HG03196 (cell line): ENCODE data around the gene RREB1.
"Not testable (repeated sequence)": the region's sequence is repeated elsewhere in the genome, so short reads cannot be mapped to it uniquely, and the experiment has no call there.

Experiments used
- ATAC-seq: cut with Tn5 transposase; IDR thresholded peaks from one replicate; pipeline ENCODE4 v1.9.1; 2021; ENCODE audit not compliant: unreplicated experiment

RREB1 gene

GRCh38 chr6:7258231-7258763, 150.5 kb downstream of the RREB1 start:
- ATAC-seq: no peak

GRCh38 chr6:7260291-7261031, 152.7 kb downstream of the RREB1 start:
- ATAC-seq: no peak

- ATAC-seq: no peak
These were observed 153.5 kb downstream of the RREB1 start for GRCh38 chr6:7261032-7261841.

DNA sequence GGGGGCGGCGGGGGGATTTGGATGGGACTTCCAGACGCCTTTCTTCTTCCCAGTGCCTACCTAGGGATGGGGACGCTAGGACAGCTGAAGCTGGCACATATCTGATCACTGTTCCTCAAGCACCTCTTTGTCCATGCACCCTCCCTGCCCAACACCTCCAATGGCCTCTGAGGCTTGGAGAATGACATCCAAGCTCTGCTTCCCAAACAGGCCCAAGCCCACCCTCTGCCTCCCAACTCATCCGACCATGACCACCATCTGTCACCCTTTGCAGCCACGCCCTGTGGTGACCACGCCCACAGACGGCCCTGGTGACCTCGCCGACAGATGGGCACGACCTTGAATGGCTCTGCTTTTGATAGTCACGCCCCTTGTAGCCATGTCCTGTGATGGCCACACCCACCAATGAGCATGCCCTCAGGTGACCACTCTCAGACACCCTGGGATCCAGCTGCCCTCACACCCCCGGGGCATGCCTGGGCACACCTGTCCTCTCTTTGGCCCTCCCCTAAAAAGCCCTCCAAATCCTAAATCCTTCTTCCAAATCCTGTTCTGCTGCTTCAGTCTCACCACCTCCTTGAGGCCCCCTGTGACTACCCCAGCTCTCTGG, 154.2 kb downstream of the RREB1 start:
- ATAC-seq: no peak

GRCh38 chr6:7262746-7263518, 155.2 kb downstream of the RREB1 start:
- ATAC-seq: no peak

GRCh38 chr6:7263519-7263805, 155.7 kb downstream of the RREB1 start:
- not testable (repeated sequence) for ATAC-seq

GRCh38 chr6:7264041-7264440, 156.3 kb downstream of the RREB1 start:
- ATAC-seq: no peak

DNA sequence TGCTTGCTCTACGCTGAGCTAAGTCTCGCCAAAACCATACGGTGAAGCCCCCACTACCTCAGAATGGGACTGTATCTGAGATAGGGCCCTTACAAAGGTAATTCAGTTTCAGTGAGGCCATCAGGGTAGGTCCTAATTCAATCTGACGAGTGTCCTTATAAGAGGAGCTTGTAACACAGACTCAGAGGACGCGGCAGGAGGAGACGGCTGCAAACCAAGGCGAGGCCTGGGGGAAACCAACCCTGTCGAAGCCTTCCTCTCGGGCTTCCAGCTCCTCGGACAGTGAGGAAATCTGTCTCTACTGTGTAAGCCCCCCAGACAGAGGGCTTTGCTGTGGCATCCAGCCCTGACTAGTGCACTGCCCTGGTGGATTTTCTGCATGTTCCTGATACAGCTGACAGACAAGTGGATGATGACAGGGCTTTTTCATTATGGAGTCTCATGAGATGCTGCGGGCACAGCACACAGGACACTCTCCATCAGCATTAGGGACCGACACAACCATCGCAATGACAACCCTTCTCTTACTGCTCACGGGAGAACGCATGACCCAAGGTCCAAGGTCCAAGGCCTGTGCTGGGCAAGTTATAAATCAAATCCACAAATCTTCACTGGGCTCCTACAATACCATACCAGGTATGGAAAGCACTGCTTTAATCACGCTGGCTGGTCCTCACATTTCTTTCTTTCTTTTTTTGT, 157.1 kb downstream of the RREB1 start:
- ATAC-seq: no peak

DNA sequence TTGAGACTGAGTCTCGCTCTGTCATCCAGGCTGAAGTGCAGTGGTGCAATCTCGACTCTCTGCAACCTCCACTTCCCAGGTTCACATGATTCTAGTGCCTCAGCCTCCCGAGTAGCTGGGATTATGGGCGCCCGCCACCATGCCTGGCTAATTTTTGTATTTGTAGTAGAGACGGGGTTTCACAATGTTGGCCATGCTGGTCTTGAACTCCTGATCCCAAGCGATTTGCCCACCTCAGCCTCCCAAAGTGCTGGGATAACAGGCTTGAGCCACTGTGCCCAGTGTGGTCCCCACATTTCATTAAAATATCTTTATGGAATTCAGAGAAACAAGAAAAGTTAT, 157.6 kb downstream of the RREB1 start:
- ATAC-seq: not testable (repeated sequence)

DNA sequence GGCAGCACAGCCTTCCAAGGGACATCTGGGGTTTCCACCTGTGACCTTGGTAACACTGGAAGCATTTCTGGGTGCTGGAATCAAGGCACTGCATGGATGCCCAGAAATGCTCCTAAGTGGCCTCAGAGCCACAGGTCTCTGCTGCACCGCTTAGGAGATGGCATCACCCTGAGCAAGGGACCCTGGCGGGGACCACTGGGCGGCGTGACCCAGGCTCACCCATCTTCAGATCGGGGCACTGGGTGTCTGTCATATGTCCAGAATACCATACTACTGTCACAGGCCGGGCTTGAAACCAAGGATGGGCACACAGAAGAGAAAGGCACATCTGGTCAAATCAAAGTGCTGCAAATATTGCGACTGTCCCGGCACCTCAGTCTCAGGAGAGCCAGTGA, 159.3 kb downstream of the RREB1 start:
- no peak for ATAC-seq

GRCh38 chr6:7267466-7268091, 159.8 kb downstream of the RREB1 start:
- ATAC-seq: no peak

DNA sequence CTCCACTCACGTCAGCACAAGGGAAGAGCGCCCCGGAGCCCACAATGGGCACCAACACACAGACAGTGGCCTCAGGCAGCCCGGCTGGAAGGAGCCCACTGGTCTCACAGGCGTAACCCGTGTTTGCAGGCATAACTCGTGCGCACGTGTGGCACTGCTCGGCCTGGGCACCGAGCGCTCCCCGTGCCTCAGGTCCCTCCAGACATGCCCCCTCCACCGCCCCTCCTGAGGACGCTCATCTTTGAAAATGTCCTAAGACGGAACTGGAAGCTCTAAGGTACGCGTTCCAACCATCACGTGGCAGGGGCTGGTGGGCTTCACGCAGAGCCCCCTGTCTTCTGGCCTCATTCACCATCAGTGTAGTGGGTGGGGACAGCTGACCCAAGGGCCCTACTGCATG, 160.6 kb downstream of the RREB1 start:
- no peak for ATAC-seq

DNA sequence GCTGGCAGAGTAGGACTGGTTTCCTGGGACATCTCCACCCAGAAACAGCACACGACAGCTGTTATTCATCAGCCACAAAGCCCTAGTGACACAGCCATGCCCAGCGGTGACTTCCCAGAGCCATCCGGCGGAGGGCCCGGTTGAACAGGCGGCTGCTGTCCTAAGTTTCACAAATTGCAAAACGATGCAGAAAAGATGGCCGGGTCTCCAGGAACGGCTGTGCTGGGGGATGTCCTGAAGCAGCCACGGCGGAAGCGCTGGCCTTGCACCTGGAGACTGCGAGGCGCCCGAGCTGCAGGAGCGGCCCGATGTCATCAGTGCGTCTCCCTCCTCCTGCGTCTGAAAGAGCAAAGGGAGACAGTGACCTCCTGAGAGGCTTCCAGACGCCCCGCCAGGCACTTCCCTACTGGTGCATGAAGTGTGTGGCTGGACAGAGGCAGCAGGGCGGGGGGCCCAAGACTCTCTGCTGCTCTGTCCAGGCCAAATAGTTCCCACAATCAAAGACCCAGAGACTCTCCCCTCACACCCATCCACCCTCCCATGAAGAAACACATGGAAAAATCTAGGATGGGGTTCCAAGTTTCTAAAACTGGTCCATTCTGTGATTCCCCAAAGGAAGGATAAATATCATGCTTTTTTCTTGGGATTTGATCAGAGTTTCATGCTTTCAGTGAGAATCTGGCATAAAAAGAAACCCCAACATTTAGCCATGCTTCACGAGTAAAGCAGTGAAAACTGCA, 161.2 kb downstream of the RREB1 start:
- no peak for ATAC-seq

DNA sequence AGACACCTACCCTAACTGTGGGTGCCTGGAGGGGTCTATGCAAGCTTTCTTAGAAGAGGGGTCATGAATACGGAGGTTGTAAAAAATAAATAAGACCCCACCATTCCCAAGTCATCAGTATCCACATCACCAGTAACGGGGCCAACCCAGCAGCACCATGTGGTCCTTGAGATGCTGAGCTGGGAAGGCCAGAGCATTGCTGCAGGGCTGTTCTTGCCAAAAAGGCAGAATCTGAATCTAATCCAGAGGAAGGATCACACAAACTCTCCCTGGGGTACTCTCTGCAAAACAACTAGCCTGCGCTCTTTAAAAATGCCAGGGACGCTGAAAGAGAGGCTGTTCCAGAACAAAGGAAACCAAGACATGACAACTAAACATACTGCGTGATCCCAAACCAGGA, 162.1 kb downstream of the RREB1 start:
- no peak for ATAC-seq

DNA sequence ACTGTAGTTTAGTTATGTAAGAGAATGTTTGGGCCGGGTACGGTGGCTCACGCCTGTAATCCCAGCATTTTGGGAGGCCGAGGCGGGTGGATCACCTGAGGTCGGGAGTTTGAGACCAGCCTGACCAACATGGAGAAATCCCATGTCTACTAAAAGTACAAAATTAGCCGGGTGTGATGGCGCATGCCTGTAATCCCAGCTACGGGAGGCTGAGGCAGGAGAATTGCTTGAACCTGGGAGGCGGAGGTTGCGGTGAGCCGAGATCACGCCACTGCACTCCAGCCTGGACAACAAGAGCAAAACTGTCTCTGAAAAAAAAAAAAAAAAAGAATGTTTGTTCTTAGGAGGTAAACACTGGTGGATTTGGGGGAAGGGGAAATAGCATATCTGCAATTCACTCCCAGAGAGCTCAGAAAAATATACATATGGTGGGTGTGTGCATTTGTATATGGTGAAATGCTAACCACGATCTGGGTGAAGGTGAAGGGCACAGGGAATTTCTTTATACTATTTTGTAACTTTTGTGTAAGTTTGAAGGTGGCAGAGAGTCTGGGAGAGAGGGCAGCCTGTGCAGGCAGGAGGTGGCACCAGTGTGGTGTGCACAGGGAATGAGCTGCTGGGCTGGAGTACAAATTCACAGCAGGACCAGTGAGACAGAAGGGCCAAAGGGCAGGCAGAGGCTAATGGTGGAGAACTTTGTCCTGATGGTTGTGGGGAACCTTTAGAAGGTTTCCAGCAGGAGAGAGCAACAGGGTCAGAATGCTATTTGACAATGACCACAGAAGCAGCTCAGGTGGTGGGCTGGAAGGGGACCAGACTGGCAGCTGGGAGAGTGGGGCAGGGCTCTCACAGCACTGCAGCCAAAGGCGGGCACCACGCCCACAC, 162.8 kb downstream of the RREB1 start:
- no peak for ATAC-seq

DNA sequence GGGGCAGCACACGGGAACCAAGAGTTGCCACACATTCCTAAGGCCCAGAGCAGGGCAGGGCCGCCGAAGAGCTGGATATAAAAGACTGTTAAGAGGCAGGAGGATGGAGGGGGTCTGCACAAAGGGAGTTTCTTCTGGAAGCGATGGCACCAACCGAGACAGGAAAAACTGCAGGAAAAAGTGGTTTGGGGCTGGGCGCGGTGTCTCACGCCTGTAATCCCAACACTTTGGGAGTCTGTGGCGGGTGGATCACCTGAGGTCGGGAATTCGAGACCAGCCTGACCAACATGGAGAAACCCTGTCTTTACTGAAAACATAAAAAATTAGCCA, 163.4 kb downstream of the RREB1 start:
- no peak for ATAC-seq

DNA sequence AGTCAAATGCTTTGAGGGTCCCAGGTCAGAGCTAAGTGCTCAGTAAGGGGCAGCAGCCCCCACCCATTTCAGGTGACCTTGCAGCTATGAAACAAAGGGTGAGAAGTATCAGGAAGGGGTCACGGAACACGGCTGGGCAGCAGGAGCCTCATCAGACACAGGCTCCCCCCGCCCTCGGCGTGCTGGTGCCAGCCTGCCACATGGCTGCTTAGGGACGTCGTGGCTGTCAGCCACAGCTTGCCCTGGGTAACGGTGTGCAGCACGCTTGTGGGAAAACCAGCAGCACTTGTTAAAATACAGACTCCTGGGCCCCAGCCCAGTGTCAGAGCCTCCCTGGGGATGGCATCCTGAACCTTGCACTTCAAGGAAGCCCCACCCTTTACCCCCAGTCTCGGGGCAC, 165.9 kb downstream of the RREB1 start:
- no peak for ATAC-seq

- ATAC-seq: not testable (repeated sequence)
These were observed 166.8 kb downstream of the RREB1 start for GRCh38 chr6:7274525-7274924.

GRCh38 chr6:7276199-7276524, 168.4 kb downstream of the RREB1 start:
- no peak for ATAC-seq
